Endothelial cell of umbilical vein (primary cell): ENCODE results near the gene HSPG2. TPM values are rescaled to one million over a fixed set of nuclear protein-coding genes. Genes with fewer than 3 reads are reported as not detected.
"Not testable (repeated sequence)": the region's sequence is repeated elsewhere in the genome, so short reads cannot be mapped to it uniquely, and the experiment has no call there.

Experiments used
- BruUV-seq: library from RNA; stranded (reverse); fragments of 400-500 nt; replicated peaks from 2 replicates; lab custom pipeline; 2021; lab: Mats Ljungman, UMichigan
- CTCF ChIA-PET: fragments of 300-600, 350-600 bp; sonication (Branson Sonifier 250); formaldehyde crosslinking; loops from one replicate; lab custom pipeline; 2021; ENCODE audit warnings: antibody characterized with exemption, inconsistent platforms; lab: Charles Lee
- POLR2A ChIA-PET: fragments of 300-600, 350-600 bp; sonication (Branson Sonifier 250); formaldehyde crosslinking; loops from one replicate; lab custom pipeline; 2021; ENCODE audit warnings: antibody characterized with exemption, inconsistent platforms; lab: Charles Lee
- DNase-seq: peaks from one replicate; pipeline ENCODE4 v3.0.0-alpha.2; 2011; ENCODE audit warnings: low read depth, low spot score
- FAIRE-seq: peaks from 2 replicates; lab custom pipeline; 2011; peaks lifted over from hg19 to GRCh38; lab: Jason Lieb, UNC
- H2AFZ ChIP-seq: 2 replicates; pipeline ENCODE4 v1.6.0; 2012; ENCODE audit warnings: low read depth, low read length, control low read depth, inconsistent platforms
- H3K27ac ChIP-seq: 2 replicates; pipeline ENCODE4 v1.5.1; 2011; ENCODE audit warnings: low read depth, mild to moderate bottlenecking, control low read depth, low read length, moderate library complexity; ENCODE audit not compliant: insufficient read depth
- H3K27me3 ChIP-seq, 2 experiments: 2 replicates each; pipeline versions ENCODE4 v1.6.0 to v1.6.1; 2011; ENCODE audit warnings: low read length in 2 of 2, mixed read lengths in 1 of 2; ENCODE audit not compliant: control insufficient read depth in 2 of 2, insufficient read depth in 2 of 2
- H3K36me3 ChIP-seq, 2 experiments: 2 replicates in 1 of 2; 3 replicates in 1 of 2; pipeline ENCODE4 v1.5.1; 2011; ENCODE audit warnings: low read length in 2 of 2, mild to moderate bottlenecking in 1 of 2, moderate library complexity in 1 of 2; ENCODE audit not compliant: control insufficient read depth in 2 of 2, insufficient read depth in 2 of 2; ENCODE audit errors: extremely low read depth in 1 of 2
- H3K4me1 ChIP-seq: 3 replicates; pipeline ENCODE4 v1.5.1; 2011; ENCODE audit warnings: mild to moderate bottlenecking, low read length; ENCODE audit not compliant: control insufficient read depth, insufficient read depth; ENCODE audit errors: extremely low read depth
- H3K4me2 ChIP-seq: 2 replicates; pipeline ENCODE4 v1.6.1; 2011; ENCODE audit warnings: low read length, control low read depth, mixed read lengths; ENCODE audit not compliant: insufficient read depth
- H3K4me3 ChIP-seq, 3 experiments: fragments of 200-600 bp in 1 of 3; sonication (generic), shearing (Covaris generic) in 1 of 3; replicated peaks in 1 of 3; 2 replicates each; pipeline ENCODE4 v1.5.1; 2011 to 2016; ENCODE audit warnings: control low read depth in 3 of 3, low read length in 3 of 3, mild to moderate bottlenecking in 2 of 3, inconsistent platforms in 1 of 3, low read depth in 1 of 3, moderate library complexity in 1 of 3; ENCODE audit not compliant: insufficient read depth in 1 of 3
- H3K79me2 ChIP-seq: 2 replicates; pipeline ENCODE4 v1.6.0; 2012; ENCODE audit warnings: low read length, inconsistent platforms; ENCODE audit not compliant: control insufficient read depth, insufficient read depth
- H3K9ac ChIP-seq: replicated peaks from 2 replicates; pipeline ENCODE3; 2011; ENCODE audit warnings: low read length, control low read depth; ENCODE audit not compliant: insufficient read depth; ENCODE audit errors: extremely low read depth
- H3K9me1 ChIP-seq: replicated peaks from 3 replicates; pipeline ENCODE4 v1.6.0; 2011; ENCODE audit warnings: mild to moderate bottlenecking, low read length; ENCODE audit not compliant: control insufficient read depth, insufficient read depth; ENCODE audit errors: extremely low read depth
- H3K9me3 ChIP-seq: replicated peaks from 2 replicates; pipeline ENCODE4 v1.5.1; 2012; ENCODE audit warnings: low read length, inconsistent platforms; ENCODE audit not compliant: control insufficient read depth, insufficient read depth
- H4K20me1 ChIP-seq: replicated peaks from 2 replicates; pipeline ENCODE3; 2011; ENCODE audit warnings: mild to moderate bottlenecking, low read length; ENCODE audit not compliant: control insufficient read depth, insufficient read depth; ENCODE audit errors: extremely low read depth
- EZH2 ChIP-seq: IDR thresholded peaks from 2 replicates; pipeline ENCODE4 v1.6.1; 2012; ENCODE audit warnings: borderline replicate concordance, low read depth, mild to moderate bottlenecking, moderate library complexity, low read length, inconsistent platforms; ENCODE audit not compliant: severe bottlenecking
- FOS ChIP-seq: IDR thresholded peaks from 2 replicates; pipeline ENCODE4 v1.6.1; 2011; ENCODE audit warnings: mild to moderate bottlenecking, low read length, moderate library complexity, borderline replicate concordance; ENCODE audit not compliant: insufficient read depth
- GATA2 ChIP-seq: IDR thresholded peaks from 2 replicates; pipeline ENCODE4 v1.7.0; 2011; ENCODE audit warnings: low read depth, mild to moderate bottlenecking, moderate library complexity, mixed read lengths, low read length; ENCODE audit not compliant: insufficient read length, insufficient read depth
- JUN ChIP-seq: IDR thresholded peaks from 2 replicates; pipeline ENCODE4 v1.6.1; 2011; ENCODE audit warnings: borderline replicate concordance, low read depth; ENCODE audit not compliant: insufficient read length, insufficient read depth
- MYC ChIP-seq: IDR thresholded peaks from one replicate; pipeline ENCODE4 v1.6.1; 2011; ENCODE audit warnings: mild to moderate bottlenecking, low read depth, low read length
- POLR2A ChIP-seq: IDR thresholded peaks from 2 replicates; pipeline ENCODE4 v1.6.1; 2012; ENCODE audit warnings: low read depth, mild to moderate bottlenecking, control low read depth, low read length
- POLR2AphosphoS5 ChIP-seq: IDR thresholded peaks from 2 replicates; pipeline ENCODE4 v1.6.1; 2012; ENCODE audit warnings: low read depth, mild to moderate bottlenecking, control low read depth, low read length, moderate library complexity; ENCODE audit not compliant: insufficient read depth
- dilution Hi-C: fragments of 300-500 bp; cut with MboI; formaldehyde crosslinking; loops from one replicate; pipeline ENCODE4 v1.15.0; 2019; ENCODE audit warnings: low sequenced_read_pairs; ENCODE audit not compliant: extremely low pct_ligation_motif_present
- intact Hi-C: fragments of 100-400 bp; cut with micrococcal nuclease; formaldehyde crosslinking; loops from one replicate; pipeline ENCODE4 v1.10.0; 2022
- polyA plus RNA-seq, 4 experiments: library from polyadenylated mRNA; depleted of rRNA in 3 of 4; stranded (reverse) in 3 of 4; unstranded in 1 of 4; fragments of >200 nt; gene quantifications; 2 replicates each; pipeline versions ENCODE4 v1.2.1 to v1.2.3, GENCODE V29; 2011 to 2012; ENCODE audit warnings: missing spikeins in 1 of 4
- total RNA-seq: library from RNA; stranded (reverse); gene quantifications from 2 replicates; pipeline ENCODE4 v1.2.3, GENCODE V29; 2021
- TF ChIP-seq, protein P1 (sequence below): IDR thresholded peaks from 2 replicates; pipeline ENCODE4 v1.6.1; 2011; ENCODE audit not compliant: insufficient read depth, insufficient read length
- TF ChIP-seq, protein P2 (sequence below), 2 donors: IDR thresholded peaks; 1 replicate in 1 of 2; 2 replicates in 1 of 2; pipeline ENCODE4 v1.5.1; 2011; ENCODE audit warnings: low read length in 2 of 2, mild to moderate bottlenecking in 2 of 2, moderate library complexity in 2 of 2, control low read depth in 1 of 2, inconsistent platforms in 1 of 2, low read depth in 1 of 2; ENCODE audit not compliant: insufficient read depth in 1 of 2; ENCODE audit errors: extremely low read depth in 1 of 2

The HSPG2 gene
- total and polyA plus RNA-seq, 2 donors (not counting 3 experiments of a cell fraction or from before 2014, with no cell fraction given) = 734 to 3,499 TPM

DNA sequence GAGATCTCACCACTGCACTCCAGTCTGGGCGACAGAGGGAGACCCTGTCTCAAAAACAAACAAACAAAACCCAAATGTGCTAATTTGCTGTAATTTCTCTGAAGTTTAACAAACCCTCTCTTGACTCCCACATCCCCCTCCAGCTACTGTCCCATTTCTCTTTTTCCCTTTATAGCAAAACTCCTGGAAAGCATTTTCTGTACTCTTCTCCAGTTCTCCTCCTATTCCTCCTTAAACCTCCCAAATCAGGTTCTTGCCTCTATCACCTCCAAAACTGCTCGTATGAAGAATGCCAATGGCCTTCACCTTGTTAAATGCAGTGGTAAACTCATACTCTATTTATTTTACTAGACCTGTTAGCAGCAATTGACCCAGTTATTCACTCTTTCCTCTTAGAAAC lies 150.5 kb downstream of the HSPG2 start:
- no peak overlapping the region for H3K4me3 ChIP-seq
- no peaks in the 10 kb centered on the region for H3K36me3 ChIP-seq
- CTCF ChIA-PET = no interaction called here
- peaks cover 13% of the 10 kb centered on the region for H3K79me2 ChIP-seq
- dilution Hi-C loops = no loop called here
- H3K9ac ChIP-seq = no peak overlapping the region
- TF ChIP-seq, protein P1, sequence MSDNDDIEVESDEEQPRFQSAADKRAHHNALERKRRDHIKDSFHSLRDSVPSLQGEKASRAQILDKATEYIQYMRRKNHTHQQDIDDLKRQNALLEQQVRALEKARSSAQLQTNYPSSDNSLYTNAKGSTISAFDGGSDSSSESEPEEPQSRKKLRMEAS = no peak
- TF ChIP-seq JUN = no peak
- TF ChIP-seq, protein P2, sequence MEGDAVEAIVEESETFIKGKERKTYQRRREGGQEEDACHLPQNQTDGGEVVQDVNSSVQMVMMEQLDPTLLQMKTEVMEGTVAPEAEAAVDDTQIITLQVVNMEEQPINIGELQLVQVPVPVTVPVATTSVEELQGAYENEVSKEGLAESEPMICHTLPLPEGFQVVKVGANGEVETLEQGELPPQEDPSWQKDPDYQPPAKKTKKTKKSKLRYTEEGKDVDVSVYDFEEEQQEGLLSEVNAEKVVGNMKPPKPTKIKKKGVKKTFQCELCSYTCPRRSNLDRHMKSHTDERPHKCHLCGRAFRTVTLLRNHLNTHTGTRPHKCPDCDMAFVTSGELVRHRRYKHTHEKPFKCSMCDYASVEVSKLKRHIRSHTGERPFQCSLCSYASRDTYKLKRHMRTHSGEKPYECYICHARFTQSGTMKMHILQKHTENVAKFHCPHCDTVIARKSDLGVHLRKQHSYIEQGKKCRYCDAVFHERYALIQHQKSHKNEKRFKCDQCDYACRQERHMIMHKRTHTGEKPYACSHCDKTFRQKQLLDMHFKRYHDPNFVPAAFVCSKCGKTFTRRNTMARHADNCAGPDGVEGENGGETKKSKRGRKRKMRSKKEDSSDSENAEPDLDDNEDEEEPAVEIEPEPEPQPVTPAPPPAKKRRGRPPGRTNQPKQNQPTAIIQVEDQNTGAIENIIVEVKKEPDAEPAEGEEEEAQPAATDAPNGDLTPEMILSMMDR (IDR thresholded peaks at IDR 0.05; ENCODE audit: extremely low read depth in 1 of 2, insufficient read depth in 1 of 2, low read depth in 1 of 2, low read length in 2 of 2) = no peak
- TF ChIP-seq GATA2 = no peak
- TF ChIP-seq EZH2 = no peak
- TF ChIP-seq MYC = no peak
- no peak for TF ChIP-seq FOS
- TF ChIP-seq POLR2A = no peak
- TF ChIP-seq POLR2AphosphoS5 = no peak
- no peaks in the 10 kb centered on the region for H4K20me1 ChIP-seq
- H3K9me3 ChIP-seq = no peaks in the 10 kb centered on the region
- no peaks in the 10 kb centered on the region for H3K9me1 ChIP-seq
- DNase-seq = no peak
- POLR2A ChIA-PET = no interaction called here
- no peaks in the 10 kb centered on the region for H3K4me1 ChIP-seq
- no peak overlapping the region for H3K4me2 ChIP-seq
- no peak overlapping the region for H2AFZ ChIP-seq
- no peak for FAIRE-seq
- H3K27me3 ChIP-seq = no peaks in the 10 kb centered on the region
- BruUV-seq = no TSS peak
- intact Hi-C loops = no loop called here
- no peak overlapping the region for H3K27ac ChIP-seq

DNA sequence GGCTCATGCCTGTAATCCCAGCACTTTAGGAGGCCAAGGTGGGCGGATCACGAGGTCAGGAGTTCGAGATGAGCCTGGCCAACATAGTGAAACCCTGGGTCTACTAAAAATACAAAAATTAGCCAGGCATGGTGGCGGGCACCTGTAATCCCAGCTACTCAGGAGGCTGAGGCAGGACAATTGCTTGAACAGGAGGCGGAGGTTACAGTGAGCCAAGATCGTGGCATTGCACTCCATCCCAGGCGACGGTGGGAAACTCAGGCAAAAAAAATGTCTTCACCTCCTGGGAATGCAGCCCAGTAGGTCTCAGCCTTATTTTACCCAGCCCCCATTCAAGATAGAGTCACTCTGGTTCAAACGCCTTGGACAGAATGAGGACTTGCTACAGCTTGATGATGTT lies 151.3 kb downstream of the HSPG2 start:
- H3K9ac ChIP-seq, H3K4me2 ChIP-seq, FAIRE-seq, dilution Hi-C loops, H3K9me3 ChIP-seq, DNase-seq, intact Hi-C loops, BruUV-seq, H3K4me1 ChIP-seq, POLR2A ChIA-PET, H3K27me3 ChIP-seq, H4K20me1 ChIP-seq, CTCF ChIA-PET, H3K9me1 ChIP-seq, H3K36me3 ChIP-seq, H3K27ac ChIP-seq, H2AFZ ChIP-seq, H3K4me3 ChIP-seq: not testable (repeated sequence)
- H3K79me2 ChIP-seq = peaks cover 18% of the 10 kb centered on the region
